Activated CD8-positive, alpha-beta memory T cell treated with anti-CD3 and anti-CD28 coated beads, Interleukin-2, amount 10 ng/mL, durations not matched to agents 7 days and 5 days (primary cell): Measurements from ENCODE around the gene NT5C. TPM values are rescaled to one million over a fixed set of nuclear protein-coding genes. Genes with fewer than 3 reads are reported as not detected.

Source experiments
- total RNA-seq, 2 experiments: library from RNA; stranded (reverse); gene quantifications; one replicate each; pipeline ENCODE4 v1.2.3, GENCODE V29; 2021

The NT5C gene
- total RNA-seq, 2 experiments from 2014 or later = 65.2 to 73.1 TPM

Other genes starting within 250 kb of the NT5C start
- gene FADS6, start 238.1 kb downstream of the NT5C start, total RNA-seq = not detected
- not detected for gene USH1G, start 208.5 kb downstream of the NT5C start, total RNA-seq
- not detected for gene OTOP2, start 207.5 kb downstream of the NT5C start, total RNA-seq
- not detected for gene OTOP3, start 195.8 kb downstream of the NT5C start, total RNA-seq
- not detected for gene HID1, start 159.0 kb downstream of the NT5C start, total RNA-seq
- under 1 TPM; 0.32 to 0.47 TPM for gene CDR2L, start 144.1 kb downstream of the NT5C start, total RNA-seq
- 10 to 100 TPM; 45.9 to 53.1 TPM for gene MRPL58, start 119.1 kb downstream of the NT5C start, total RNA-seq
- gene ATP5PD, start 84.8 kb downstream of the NT5C start, total RNA-seq = 100 to 1,000 TPM; 188 to 210 TPM
- gene KCTD2, start 84.5 kb downstream of the NT5C start, total RNA-seq = 10 to 100 TPM; 16.8 to 19.1 TPM
- gene SLC16A5, start 43.8 kb downstream of the NT5C start, total RNA-seq = 1 to 10 TPM; 2.3 to 3.2 TPM
- 10 to 100 TPM; 13.5 to 14.5 TPM for gene ARMC7, start 21.8 kb downstream of the NT5C start, total RNA-seq
- gene JPT1, start 22.8 kb upstream of the NT5C start, total RNA-seq = 100 to 1,000 TPM; 277 to 301 TPM
- gene SUMO2, start 51.2 kb upstream of the NT5C start, total RNA-seq = 100 to 1,000 TPM; 469 to 639 TPM
- gene NUP85, start 73.9 kb upstream of the NT5C start, total RNA-seq = 100 to 1,000 TPM; 164 to 176 TPM
- 10 to 100 TPM; 84.6 to 90.2 TPM for gene GGA3, start 129.9 kb upstream of the NT5C start, total RNA-seq
- 10 to 100 TPM; 49.5 to 56.9 TPM for gene MRPS7, start 130.1 kb upstream of the NT5C start, total RNA-seq
- gene MIF4GD, start 139.5 kb upstream of the NT5C start, total RNA-seq = 10 to 100 TPM; 56.9 to 58.5 TPM
- 10 to 100 TPM; 46.3 to 66.4 TPM for gene SLC25A19, start 157.7 kb upstream of the NT5C start, total RNA-seq